ENCODE results near the gene CIDEC.

DNA sequence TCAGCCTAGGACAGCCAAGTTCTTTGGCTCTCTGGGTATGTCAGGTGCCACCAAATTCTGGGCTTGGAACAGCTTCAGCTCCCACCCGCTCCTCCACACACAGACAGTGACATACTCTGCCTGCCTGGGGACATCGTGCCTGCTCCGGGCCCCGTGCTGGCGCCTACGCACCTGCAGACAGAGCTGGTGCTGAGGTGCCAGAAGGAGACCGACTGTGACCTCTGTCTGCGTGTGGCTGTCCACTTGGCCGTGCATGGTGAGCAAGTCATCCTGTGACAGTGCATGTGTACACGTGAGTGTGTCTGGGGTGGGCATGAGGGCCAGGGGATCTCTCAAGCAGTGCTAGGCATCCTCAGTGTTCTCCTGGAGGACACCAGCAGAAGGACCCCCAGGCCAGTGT, 37.8 kb upstream of the CIDEC start:
- TF ChIP-seq, protein P1, sequence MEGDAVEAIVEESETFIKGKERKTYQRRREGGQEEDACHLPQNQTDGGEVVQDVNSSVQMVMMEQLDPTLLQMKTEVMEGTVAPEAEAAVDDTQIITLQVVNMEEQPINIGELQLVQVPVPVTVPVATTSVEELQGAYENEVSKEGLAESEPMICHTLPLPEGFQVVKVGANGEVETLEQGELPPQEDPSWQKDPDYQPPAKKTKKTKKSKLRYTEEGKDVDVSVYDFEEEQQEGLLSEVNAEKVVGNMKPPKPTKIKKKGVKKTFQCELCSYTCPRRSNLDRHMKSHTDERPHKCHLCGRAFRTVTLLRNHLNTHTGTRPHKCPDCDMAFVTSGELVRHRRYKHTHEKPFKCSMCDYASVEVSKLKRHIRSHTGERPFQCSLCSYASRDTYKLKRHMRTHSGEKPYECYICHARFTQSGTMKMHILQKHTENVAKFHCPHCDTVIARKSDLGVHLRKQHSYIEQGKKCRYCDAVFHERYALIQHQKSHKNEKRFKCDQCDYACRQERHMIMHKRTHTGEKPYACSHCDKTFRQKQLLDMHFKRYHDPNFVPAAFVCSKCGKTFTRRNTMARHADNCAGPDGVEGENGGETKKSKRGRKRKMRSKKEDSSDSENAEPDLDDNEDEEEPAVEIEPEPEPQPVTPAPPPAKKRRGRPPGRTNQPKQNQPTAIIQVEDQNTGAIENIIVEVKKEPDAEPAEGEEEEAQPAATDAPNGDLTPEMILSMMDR (IDR thresholded peaks at IDR 0.05; ENCODE audit: low read depth, low read length, poor library complexity, severe bottlenecking): no peak
- no peak for TF ChIP-seq EZH2phosphoT487 (IDR thresholded peaks at IDR 0.05; ENCODE audit: borderline replicate concordance, low read length)

Measured in DOHH2 (cell line).